Esophagus muscularis mucosa (tissue), 3 donors: ENCODE measurements around the gene MYD88.
A peak's percentile ranks its signal among the peaks of the same experiment; 100 is the strongest.

Source experiments
- CTCF ChIP-seq, 3 experiments: fragments of 200-600 bp in 2 of 3; fragments of 450-650 bp in 1 of 3; sonication (generic) in 2 of 3; IDR thresholded peaks; one replicate each; pipeline ENCODE4 v1.5.1; 2017 to 2019; ENCODE audit warnings: antibody characterized with exemption in 3 of 3, mild to moderate bottlenecking in 2 of 3, moderate library complexity in 1 of 3
- POLR2A ChIP-seq: fragments of 450-650 bp; IDR thresholded peaks from one replicate; pipeline ENCODE4 v1.6.1; 2017; ENCODE audit warnings: antibody characterized with exemption, moderate library complexity, mild to moderate bottlenecking, low read depth

- peak; percentile 24 for TF ChIP-seq POLR2A
- TF ChIP-seq CTCF (IDR thresholded peaks at IDR 0.05), result no peak
Measured at GRCh38 chr3:38164643-38164951, 26.1 kb downstream of the MYD88 start.
